A673 (cell line): ENCODE measurements around the gene PHKA2. TPM values are rescaled to one million over a fixed set of nuclear protein-coding genes. Genes with fewer than 3 reads are reported as not detected.
"Not testable (repeated sequence)": the region's sequence is repeated elsewhere in the genome, so short reads cannot be mapped to it uniquely, and the experiment has no call there.

ENCODE experiments used
- BruUV-seq: library from RNA; stranded (reverse); fragments of 400-500 nt; replicated peaks from 2 replicates; lab custom pipeline; 2021; lab: Mats Ljungman, UMichigan
- CTCF ChIA-PET: fragments of 300-600 bp; sonication (Branson Sonifier 250); formaldehyde crosslinking; loops from one replicate; lab custom pipeline; 2022; ENCODE audit warnings: antibody characterized with exemption; lab: Charles Lee
- POLR2A ChIA-PET: fragments of 300-600 bp; sonication (Branson Sonifier 250); formaldehyde crosslinking; loops from one replicate; lab custom pipeline; 2022; ENCODE audit warnings: antibody characterized with exemption; ENCODE audit not compliant: low non-redundant PET; lab: Charles Lee
- DNase-seq: peaks from one replicate; pipeline ENCODE4 v3.0.0-alpha.2; 2015; ENCODE audit warnings: low spot score
- H3K27ac ChIP-seq: fragments of 200-600 bp; sonication (generic); 2 replicates; pipeline ENCODE4 v1.5.1; 2016; ENCODE audit warnings: mixed run types, low read depth, mild to moderate bottlenecking, mixed read lengths, antibody characterized with exemption, low read length; ENCODE audit not compliant: poor library complexity, severe bottlenecking
- H3K27me3 ChIP-seq: fragments of 200-600 bp; sonication (generic); replicated peaks from 2 replicates; pipeline ENCODE4 v1.6.1; 2017; ENCODE audit warnings: mixed run types, low read depth, mild to moderate bottlenecking, mixed read lengths, antibody characterized with exemption, low read length; ENCODE audit not compliant: insufficient read depth, poor library complexity
- H3K36me3 ChIP-seq: fragments of 200-600 bp; sonication (generic); 2 replicates; pipeline ENCODE4 v1.6.1; 2016; ENCODE audit warnings: mixed run types, mild to moderate bottlenecking, mixed read lengths, antibody characterized with exemption, low read length; ENCODE audit not compliant: insufficient read depth, poor library complexity, severe bottlenecking
- H3K4me1 ChIP-seq: fragments of 200-600 bp; sonication (generic); 2 replicates; pipeline ENCODE4 v1.6.1; 2017; ENCODE audit warnings: mixed run types, mild to moderate bottlenecking, mixed read lengths, antibody characterized with exemption, low read length; ENCODE audit not compliant: insufficient read depth, poor library complexity, severe bottlenecking
- H3K4me3 ChIP-seq: fragments of 200-600 bp; sonication (generic); 2 replicates; pipeline ENCODE4 v1.5.1; 2016; ENCODE audit warnings: low read depth, mixed run types, mild to moderate bottlenecking, mixed read lengths, low read length; ENCODE audit not compliant: poor library complexity, severe bottlenecking
- H3K9me3 ChIP-seq: fragments of 200-600 bp; sonication (generic); 2 replicates; pipeline ENCODE4 v1.6.1; 2016; ENCODE audit warnings: mixed run types, low read depth, mild to moderate bottlenecking, mixed read lengths, antibody characterized with exemption, low read length; ENCODE audit not compliant: poor library complexity, severe bottlenecking
- CTCF ChIP-seq: fragments of 300-800, 200-600 bp; sonication (generic); conservative IDR thresholded peaks from 2 replicates; pipeline ENCODE4 v1.5.1; 2017; ENCODE audit warnings: low read depth, mild to moderate bottlenecking, antibody characterized with exemption, low read length, moderate library complexity, mixed read lengths
- EZH2 ChIP-seq: fragments of 200-600 bp; sonication (generic); IDR thresholded peaks from 2 replicates; pipeline ENCODE4 v1.6.1; 2017; ENCODE audit warnings: borderline replicate concordance, low read depth, mild to moderate bottlenecking, mixed read lengths, antibody characterized with exemption, low read length; ENCODE audit not compliant: poor library complexity, severe bottlenecking
- intact Hi-C: fragments of 100-400 bp; cut with micrococcal nuclease; formaldehyde crosslinking; loops from one replicate; pipeline ENCODE4 v1.10.0; 2022; ENCODE audit not compliant: unreplicated experiment
- total RNA-seq: library from RNA; stranded (reverse); gene quantifications from 2 replicates; pipeline ENCODE4 v1.2.3, GENCODE V29; 2021

Gene PHKA2
- total RNA-seq, 1 experiment from 2014 or later, result 31.4 TPM

DNA sequence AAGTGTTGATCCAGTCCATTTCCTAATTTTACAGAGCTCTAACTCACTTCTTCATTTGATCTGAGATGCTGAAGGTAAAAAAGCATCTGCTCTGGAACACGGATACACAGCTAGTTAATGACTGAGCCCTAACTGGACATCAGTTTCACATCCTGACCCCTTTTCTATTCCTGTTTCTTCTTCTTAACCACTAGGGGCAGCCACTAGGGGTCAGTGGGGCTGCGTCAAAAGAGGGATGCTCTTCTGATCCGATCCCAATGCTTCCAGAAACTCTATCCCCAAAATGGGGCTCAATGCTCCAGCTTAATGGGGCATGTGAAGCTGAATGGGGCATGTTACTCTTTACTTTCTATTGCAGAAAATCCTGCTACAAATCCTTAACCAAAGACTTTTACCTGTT, 33.4 kb upstream of the PHKA2 start:
- Histone ChIP-seq H3K9me3 (no peaks in the 10 kb centered on the region), H3K27ac (no peak overlapping the region), H3K27me3 (no peaks in the 10 kb centered on the region), H3K4me1 (no peaks in the 10 kb centered on the region), H3K36me3 (peaks cover 40% of the 10 kb centered on the region), H3K4me3 (no peak overlapping the region)
- BruUV-seq, result no TSS peak
- POLR2A ChIA-PET, result no interaction called here
- CTCF ChIA-PET, result interaction anchor here (2.4 kb wide), 1 partner anchor 316 kb away, joined by 10 read pairs; no protein-coding TSS in a partner anchor
- intact Hi-C loops, result loop anchor here (1.0 to 10.0 kb wide), 2 partner anchors 316 to 622 kb away; no protein-coding TSS in a partner anchor
- TF ChIP-seq CTCF, result peak; percentile 68
- TF ChIP-seq EZH2, result no peak
- DNase-seq, result peak; percentile 63

DNA sequence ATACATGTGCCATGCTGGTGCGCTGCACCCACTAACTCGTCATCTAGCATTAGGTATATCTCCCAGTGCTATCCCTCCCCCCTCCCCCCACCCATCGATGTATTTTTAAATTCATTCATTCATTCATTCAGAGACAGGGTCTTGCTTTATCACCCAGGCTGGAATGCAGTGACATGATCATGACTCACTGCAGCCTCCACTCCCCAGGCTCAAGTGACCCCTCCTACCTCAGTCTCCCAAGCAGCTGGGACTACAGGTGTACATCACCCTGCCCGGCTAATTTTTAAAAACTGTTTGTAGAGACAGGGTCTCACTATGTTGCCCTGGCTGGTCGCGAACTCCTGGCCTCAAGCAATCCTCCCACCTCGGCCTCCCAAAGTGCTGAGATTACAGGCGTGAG, 32.7 kb upstream of the PHKA2 start:
- H3K4me3 ChIP-seq, H3K4me1 ChIP-seq, H3K27ac ChIP-seq, BruUV-seq, H3K9me3 ChIP-seq, POLR2A ChIA-PET, DNase-seq, H3K27me3 ChIP-seq: not testable (repeated sequence)
- H3K36me3 ChIP-seq, result peaks cover 41% of the 10 kb centered on the region
- CTCF ChIA-PET, result interaction anchor here (2.4 kb wide), 1 partner anchor 317 kb away, joined by 10 read pairs; no protein-coding TSS in a partner anchor
- intact Hi-C loops, result loop anchor here (1.0 to 10.0 kb wide), 2 partner anchors 317 to 622 kb away; no protein-coding TSS in a partner anchor

DNA sequence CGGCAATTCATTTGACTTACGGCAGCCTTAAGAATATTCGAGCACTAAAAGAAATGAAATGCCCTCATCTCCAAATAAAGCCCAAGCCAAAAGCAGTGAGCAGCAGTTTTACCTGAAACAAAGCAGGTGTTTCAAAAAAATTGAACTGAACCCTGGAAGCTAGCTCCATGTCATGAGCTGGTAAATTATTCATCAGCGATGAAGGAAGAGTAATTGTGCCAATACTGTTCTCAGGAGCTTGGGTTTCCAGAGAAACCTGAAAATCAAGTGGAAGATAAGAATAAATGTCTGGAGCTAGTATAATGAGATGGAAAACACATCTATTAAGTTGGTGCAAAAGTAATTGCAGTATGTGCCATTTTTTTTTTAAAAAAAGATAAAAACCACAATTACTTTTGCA, 24.0 kb upstream of the PHKA2 start:
- DNase-seq, result no peak
- peaks cover 84% of the 10 kb centered on the region for H3K36me3 ChIP-seq
- no peaks in the 10 kb centered on the region for H3K9me3 ChIP-seq
- intact Hi-C loops, result no loop called here
- TF ChIP-seq CTCF (no peak), EZH2 (no peak)
- no peaks in the 10 kb centered on the region for H3K4me1 ChIP-seq
- no peak overlapping the region for H3K27ac ChIP-seq
- no peaks in the 10 kb centered on the region for H3K27me3 ChIP-seq
- CTCF ChIA-PET, result interaction anchor here (0.6 kb wide), 1 partner anchor 326 kb away, joined by 3 read pairs; no protein-coding TSS in a partner anchor
- POLR2A ChIA-PET, result no interaction called here
- no peak overlapping the region for H3K4me3 ChIP-seq
- no TSS peak for BruUV-seq

- CTCF ChIA-PET, result no interaction called here
- DNase-seq, result no peak
- Histone ChIP-seq H3K4me3 (no peak overlapping the region), H3K9me3 (no peaks in the 10 kb centered on the region), H3K36me3 (peaks cover 92% of the 10 kb centered on the region), H3K27ac (no peak overlapping the region), H3K27me3 (no peaks in the 10 kb centered on the region), H3K4me1 (no peaks in the 10 kb centered on the region)
- POLR2A ChIA-PET, result interaction anchor here (0.6 kb wide), 1 partner anchor 381 kb away, joined by 9 read pairs; no protein-coding TSS in a partner anchor
- TF ChIP-seq CTCF (no peak), EZH2 (no peak)
- intact Hi-C loops, result no loop called here
- no TSS peak for BruUV-seq
Observed at GRCh38 chrX:19007011-19007410, 23.1 kb upstream of the PHKA2 start.
